GM13976 (cell line): ENCODE data around the gene MYOZ2.

Experiments used
- DNase-seq: peaks from one replicate; pipeline ENCODE4 v3.0.0; 2012; ENCODE audit warnings: low spot score
- CTCF ChIP-seq: IDR thresholded peaks from 2 replicates; pipeline ENCODE4 v1.5.1; 2012; ENCODE audit warnings: borderline replicate concordance, mild to moderate bottlenecking; ENCODE audit not compliant: insufficient read depth; ENCODE audit errors: extremely low read depth, missing control alignments, control extremely low read depth
- in situ Hi-C: fragments of 300-500 bp; cut with MboI; formaldehyde crosslinking; loops from one replicate; pipeline ENCODE4 v1.12.0; 2022; ENCODE audit warnings: low sequenced_read_pairs, mixed read lengths, inconsistent platforms; ENCODE audit not compliant: unreplicated experiment

The MYOZ2 gene

GRCh38 chr4:119229908-119230687 lies 94.5 kb downstream of the MYOZ2 start:
- in situ Hi-C loops, result no loop called here
- no peak for DNase-seq
- no peak for TF ChIP-seq CTCF

GRCh38 chr4:119231491-119231890 lies 95.9 kb downstream of the MYOZ2 start:
- no peak for DNase-seq
- TF ChIP-seq CTCF, result no peak
- in situ Hi-C loops, result no loop called here

GRCh38 chr4:119232286-119232685 lies 96.7 kb downstream of the MYOZ2 start:
- DNase-seq, result no peak
- TF ChIP-seq CTCF, result no peak
- in situ Hi-C loops, result no loop called here

- in situ Hi-C loops, result no loop called here
- TF ChIP-seq CTCF, result no peak
- no peak for DNase-seq
These were observed 97.6 kb downstream of the MYOZ2 start for GRCh38 chr4:119233191-119233590.

GRCh38 chr4:119233750-119234149 lies 98.1 kb downstream of the MYOZ2 start:
- no peak for TF ChIP-seq CTCF
- DNase-seq, result no peak
- in situ Hi-C loops, result no loop called here

- DNase-seq, result no peak
- in situ Hi-C loops, result no loop called here
- TF ChIP-seq CTCF, result no peak
These were observed 101.6 kb downstream of the MYOZ2 start for GRCh38 chr4:119237201-119237600.
